HG03097 (cell line): ENCODE measurements around the gene CLDN7.
"Not testable (repeated sequence)": the region's sequence is repeated elsewhere in the genome, so short reads cannot be mapped to it uniquely, and the experiment has no call there.

Experiments used
- ATAC-seq: cut with Tn5 transposase; IDR thresholded peaks from one replicate; pipeline ENCODE4 v1.9.1; 2021; ENCODE audit not compliant: unreplicated experiment, low FRiP score

CLDN7 gene

GRCh38 chr17:7256766-7257456 is 5.4 kb downstream of the CLDN7 start:
- ATAC-seq, result no peak

GRCh38 chr17:7254511-7254910 is 7.8 kb downstream of the CLDN7 start:
- ATAC-seq, result no peak

- no peak for ATAC-seq
Observed at GRCh38 chr17:7253082-7253481, 9.2 kb downstream of the CLDN7 start.

GRCh38 chr17:7252176-7253043 is 9.9 kb downstream of the CLDN7 start, which contains the start of gene ELP5:
Gene ELP5, plus strand, starts transcription at chr17:7252215. Its CDS starts 336 bp downstream, at chr17:7252551.
- peak; percentile 47 for ATAC-seq

- ATAC-seq, result peak; percentile 84
Observed at GRCh38 chr17:7251661-7252175, 10.6 kb downstream of the CLDN7 start, which contains the start of gene CTDNEP1. Gene CTDNEP1, minus strand, starts transcription at chr17:7251734. Its CDS starts 438 bp downstream, at chr17:7251296.

- ATAC-seq, result no peak
Observed at GRCh38 chr17:7250695-7251627, 11.3 kb downstream of the CLDN7 start.

- ATAC-seq, result no peak
Observed at GRCh38 chr17:7249830-7250229, 12.4 kb downstream of the CLDN7 start.

- ATAC-seq, result no peak
Observed at GRCh38 chr17:7249214-7249613, 13.1 kb downstream of the CLDN7 start.

- no peak for ATAC-seq
Observed at GRCh38 chr17:7248796-7249195, 13.5 kb downstream of the CLDN7 start.

- no peak for ATAC-seq
Observed at GRCh38 chr17:7246779-7247178, 15.5 kb downstream of the CLDN7 start.

GRCh38 chr17:7243838-7244237 is 18.4 kb downstream of the CLDN7 start:
- ATAC-seq, result not testable (repeated sequence)

- no peak for ATAC-seq
Observed at GRCh38 chr17:7243453-7243729, 18.9 kb downstream of the CLDN7 start.

- ATAC-seq, result peak; percentile 43
Observed at GRCh38 chr17:7242717-7243452, 19.4 kb downstream of the CLDN7 start.

GRCh38 chr17:7241783-7242716 is 20.2 kb downstream of the CLDN7 start, which contains the start of gene GABARAP:
Gene GABARAP, minus strand, starts transcription at chr17:7242449. Its CDS starts 119 bp downstream, at chr17:7242330.
- peak; percentile 35 for ATAC-seq

GRCh38 chr17:7241090-7241733 is 21.1 kb downstream of the CLDN7 start:
- ATAC-seq, result no peak

- ATAC-seq, result no peak
Observed at GRCh38 chr17:7240375-7240774, 21.9 kb downstream of the CLDN7 start.

GRCh38 chr17:7239091-7240027 is 22.9 kb downstream of the CLDN7 start, which contains the start of gene PHF23:
Gene PHF23, minus strand, starts transcription at chr17:7239457. Its CDS starts 178 bp downstream, at chr17:7239279.
- ATAC-seq, result peak; percentile 47
